K562 (cell line): ENCODE data around the gene POLR1C. TPM values are rescaled to one million over a fixed set of nuclear protein-coding genes. Genes with fewer than 3 reads are reported as not detected.

Experiments
- COPS2 ChIP-seq: fragments of 450-650 bp; conservative IDR thresholded peaks from 2 replicates; pipeline ENCODE4 v1.6.1; 2016; ENCODE audit warnings: mild to moderate bottlenecking, moderate library complexity
- CREBBP ChIP-seq: IDR thresholded peaks from one replicate; pipeline ENCODE4 v1.6.1; 2012; ENCODE audit warnings: low read depth, mild to moderate bottlenecking, control low read depth, inconsistent platforms, low read length
- ELF4 ChIP-seq: fragments of 450-650 bp; formaldehyde crosslinking; IDR thresholded peaks from 2 replicates; pipeline ENCODE4 v1.4.0; 2022; ENCODE audit warnings: missing genetic modification characterization
- HLTF ChIP-seq: fragments of 450-650 bp; IDR thresholded peaks from 2 replicates; pipeline ENCODE4 v1.6.1; 2016
- PCBP2 ChIP-seq: fragments of 200-400 bp; formaldehyde crosslinking; IDR thresholded peaks from 2 replicates; pipeline ENCODE4 v1.6.1; 2018; ENCODE audit warnings: low read length, low read depth, mild to moderate bottlenecking, moderate library complexity; ENCODE audit not compliant: poor library complexity, severe bottlenecking
- POU5F1 ChIP-seq: fragments of 150-350 bp; IDR thresholded peaks from 2 replicates; pipeline ENCODE4 v1.6.1; 2014; ENCODE audit warnings: borderline replicate concordance, low read length, low read depth, mild to moderate bottlenecking; ENCODE audit not compliant: partially characterized antibody
- RBBP5 ChIP-seq: fragments of 200-600 bp; sonication (generic); IDR thresholded peaks from 2 replicates; pipeline ENCODE4 v1.6.1; 2012; ENCODE audit warnings: borderline replicate concordance, mild to moderate bottlenecking, low read length, control low read depth, inconsistent platforms; ENCODE audit not compliant: insufficient read depth, poor library complexity, severe bottlenecking
- RBM14 ChIP-seq: fragments of 200-400 bp; formaldehyde crosslinking; IDR thresholded peaks from 2 replicates; pipeline ENCODE4 v1.6.1; 2018; ENCODE audit warnings: low read depth, mild to moderate bottlenecking, low read length, moderate library complexity, borderline replicate concordance; ENCODE audit not compliant: insufficient read depth
- STAT6 ChIP-seq: sonication (generic); formaldehyde crosslinking; IDR thresholded peaks from 2 replicates; pipeline ENCODE4 v1.8.1; 2023; ENCODE audit warnings: mild to moderate bottlenecking, missing genetic modification reagents
- ZBTB40 ChIP-seq, 2 experiments: fragments of 450-650 bp in 1 of 2; sonication (generic) in 1 of 2; formaldehyde crosslinking in 1 of 2; IDR thresholded peaks; 2 replicates each; pipeline versions ENCODE4 v1.7.1 to v1.9.0; 2016 to 2022; ENCODE audit warnings: inconsistent platforms in 1 of 2, mild to moderate bottlenecking in 1 of 2, missing genetic modification reagents in 1 of 2
- ZEB2 ChIP-seq: fragments of 450-650 bp; IDR thresholded peaks from 2 replicates; pipeline ENCODE4 v1.6.1; 2016
- ZNF121 ChIP-seq: sonication (generic); formaldehyde crosslinking; conservative IDR thresholded peaks from 2 replicates; pipeline ENCODE4 v1.8.0; 2022; ENCODE audit warnings: missing genetic modification reagents
- ZNF740 ChIP-seq, 3 experiments: fragments of 200-800 bp in 1 of 3; sonication (Bioruptor generic) in 1 of 3; sonication (generic) in 1 of 3; formaldehyde crosslinking in 1 of 3; IDR thresholded peaks; 2 replicates each; pipeline versions ENCODE4 v1.6.1 to v1.8.0; 2016 to 2022; ENCODE audit warnings: mild to moderate bottlenecking in 2 of 3, missing compliant biosample characterization in 2 of 3, missing genetic modification characterization in 2 of 3, missing genetic modification reagents in 1 of 3
- polyA plus RNA-seq, 8 experiments: library from polyadenylated mRNA; depleted of rRNA in 4 of 8; stranded (reverse) in 5 of 8; unstranded in 3 of 8; fragments of >200 nt; fragmentation: Nextera tagmentation in 2 of 8; fragmentation: Illumina TruSeq in 1 of 8; extraction: Ambion mirVana in 2 of 8; extraction: Trizol in 1 of 8; gene quantifications; 2 replicates each; pipeline versions ENCODE4 v1.2.1 to v1.2.3, GENCODE V29; 2011 to 2014; ENCODE audit warnings: inconsistent platforms in 1 of 8, missing spikeins in 1 of 8
- total RNA-seq, 7 experiments: library from RNA; depleted of rRNA in 6 of 7; stranded (reverse); fragments of >200 nt in 6 of 7; fragmentation: Illumina TruSeq in 2 of 7; extraction: Trizol in 2 of 7; gene quantifications; 2 replicates each; pipeline versions ENCODE4 v1.2.1 to v1.2.3, GENCODE V29; 2011 to 2021; ENCODE audit warnings: low replicate concordance in 1 of 7

Gene POLR1C
- total and polyA plus RNA-seq, 9 of the 15 experiments (the other 6 are each of a cell fraction or from before 2014, with no cell fraction given): 83.5 to 429 (median 120) TPM

GRCh38 chr6:43506667-43507471 is 10.0 kb upstream of the POLR1C start (continued):
- TF ChIP-seq PCBP2: no peak
- TF ChIP-seq ZNF740 (CRISPR knock-in tag; IDR thresholded peaks at IDR 0.05): peak; percentile 41; the same call in 1 of the 2 replicates
- no peak for TF ChIP-seq ZNF740 (tag; IDR thresholded peaks at IDR 0.05)
- no peak for TF ChIP-seq ELF4 (CRISPR knock-in tag)
- no peak for TF ChIP-seq COPS2
- no peak for TF ChIP-seq RBBP5
- TF ChIP-seq HLTF: no peak
- no peak for TF ChIP-seq CREBBP
- TF ChIP-seq POU5F1: no peak
- no peak for TF ChIP-seq RBM14
- TF ChIP-seq ZEB2: no peak
- no peak for TF ChIP-seq STAT6 (CRISPR knock-in tag)
- TF ChIP-seq ZBTB40 (IDR thresholded peaks at IDR 0.05): no peak
- no peak for TF ChIP-seq ZBTB40 (CRISPR knock-in tag; IDR thresholded peaks at IDR 0.05)
- TF ChIP-seq ZNF121 (CRISPR knock-in tag): no peak
